Muscle layer of duodenum (tissue), 2 donors: ENCODE results near the gene EVC.

ENCODE experiments used
- H3K27ac ChIP-seq: one replicate; pipeline ENCODE4 v1.7.0; 2013; ENCODE audit warnings: mild to moderate bottlenecking, low read length
- H3K27me3 ChIP-seq: one replicate; pipeline ENCODE4 v1.7.0; 2013; ENCODE audit warnings: low read depth, mild to moderate bottlenecking, control low read depth, low read length
- H3K36me3 ChIP-seq, 2 donors: one replicate each; pipeline ENCODE4 v1.7.0; 2013; ENCODE audit warnings: low read length in 2 of 2, control low read depth in 1 of 2, mild to moderate bottlenecking in 1 of 2; ENCODE audit not compliant: insufficient read depth in 2 of 2, control insufficient read depth in 1 of 2
- H3K4me1 ChIP-seq, 2 donors: one replicate each; pipeline ENCODE4 v1.7.0; 2013; ENCODE audit warnings: low read length in 2 of 2, mild to moderate bottlenecking in 2 of 2, control low read depth in 1 of 2, moderate library complexity in 1 of 2; ENCODE audit not compliant: insufficient read depth in 2 of 2, control insufficient read depth in 1 of 2
- H3K4me3 ChIP-seq, 2 donors: one replicate each; pipeline ENCODE4 v1.7.0; 2013; ENCODE audit warnings: low read length in 2 of 2, low read depth in 1 of 2, mild to moderate bottlenecking in 1 of 2
- H3K9me3 ChIP-seq, 2 donors: one replicate each; pipeline ENCODE4 v1.7.0; 2013; ENCODE audit warnings: low read length in 2 of 2, control low read depth in 1 of 2, mild to moderate bottlenecking in 1 of 2; ENCODE audit not compliant: control insufficient read depth in 1 of 2
- donor health status: healthy.

EVC gene

GRCh38 chr4:5693871-5694270 is 17.1 kb upstream of the EVC start:
- Histone ChIP-seq H3K27ac (no peak overlapping the region), H3K36me3 (peaks cover 17 to 69% of the 10 kb centered on the region in 2 donors), H3K4me1 (no peaks in the 10 kb centered on the region), H3K4me3 (no peak overlapping the region), H3K9me3 (no peaks in the 10 kb centered on the region), H3K27me3 (no peaks in the 10 kb centered on the region)

GRCh38 chr4:5696341-5696740 is 14.7 kb upstream of the EVC start:
- Histone ChIP-seq H3K27me3 (no peaks in the 10 kb centered on the region), H3K36me3 (peaks cover 11 to 47% of the 10 kb centered on the region in 2 donors), H3K27ac (no peak overlapping the region)

GRCh38 chr4:5700459-5700858 is 10.5 kb upstream of the EVC start:
- Histone ChIP-seq H3K27ac (no peak overlapping the region), H3K4me1 (no peaks in the 10 kb centered on the region), H3K4me3 (no peak overlapping the region), H3K36me3 (peaks cover 18 to 27% of the 10 kb centered on the region in 2 donors), H3K9me3 (no peaks in the 10 kb centered on the region), H3K27me3 (no peaks in the 10 kb centered on the region)

More at GRCh38 chr4:5696341-5696740, 14.7 kb upstream of the EVC start:
- Histone ChIP-seq H3K9me3 (no peaks in the 10 kb centered on the region), H3K4me3 (no peak overlapping the region), H3K4me1 (no peaks in the 10 kb centered on the region)

DNA sequence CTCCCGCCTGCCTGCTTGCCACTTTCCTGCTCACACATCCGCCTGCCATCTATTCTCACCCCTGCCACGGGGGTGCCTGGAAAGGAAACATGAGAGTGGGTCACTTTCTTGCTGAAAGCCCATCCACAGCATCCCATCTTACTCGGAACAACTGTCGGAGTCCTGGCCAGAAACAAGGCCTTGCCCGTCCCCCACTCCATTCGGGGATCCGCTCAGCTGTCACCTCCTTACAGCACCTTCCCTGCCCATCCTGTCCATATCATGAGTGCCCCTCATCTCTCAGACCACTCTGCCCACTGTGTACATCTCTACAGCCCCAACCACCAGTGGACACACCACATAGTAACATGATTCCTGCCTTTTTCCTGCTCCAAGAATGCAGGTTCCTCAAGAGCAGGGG is 9.0 kb upstream of the EVC start:
- Histone ChIP-seq H3K9me3 (no peaks in the 10 kb centered on the region), H3K4me1 (peaks cover 0 to 6% of the 10 kb centered on the region in 2 donors), H3K27me3 (no peaks in the 10 kb centered on the region), H3K4me3 (no peak overlapping the region), H3K27ac (no peak overlapping the region), H3K36me3 (peaks cover 10 to 12% of the 10 kb centered on the region in 2 donors)

DNA sequence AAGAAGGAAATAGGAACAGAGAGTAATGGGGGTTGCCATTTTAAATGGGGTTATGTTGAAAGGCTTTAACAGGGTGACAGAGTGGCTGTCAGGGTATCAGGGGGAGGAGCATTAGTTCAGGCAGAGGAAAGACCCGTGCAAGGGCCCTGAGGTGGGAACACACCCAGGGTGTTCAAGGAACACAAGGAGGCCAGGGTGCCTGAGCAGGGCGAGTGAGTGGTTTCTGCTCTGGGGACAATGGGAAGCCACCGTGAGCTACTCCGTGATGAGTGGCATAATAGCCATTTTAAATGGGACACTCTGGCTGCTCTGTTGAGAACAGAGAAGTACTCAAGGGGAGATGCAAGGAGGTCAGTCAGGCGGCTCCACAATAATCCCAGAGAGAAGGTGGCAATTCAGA is 7.2 kb upstream of the EVC start:
- H3K36me3 ChIP-seq = peaks cover 7 to 9% of the 10 kb centered on the region in 2 donors
- H3K27ac ChIP-seq = no peak overlapping the region
- peaks cover 3 to 20% of the 10 kb centered on the region in 2 donors for H3K4me1 ChIP-seq
- H3K9me3 ChIP-seq = no peaks in the 10 kb centered on the region
- H3K27me3 ChIP-seq = no peaks in the 10 kb centered on the region
- no peak overlapping the region for H3K4me3 ChIP-seq

- no peaks in the 10 kb centered on the region for H3K9me3 ChIP-seq
- H3K27me3 ChIP-seq = no peaks in the 10 kb centered on the region
- no peak overlapping the region for H3K27ac ChIP-seq
- H3K4me3 ChIP-seq = no peak overlapping the region
- H3K4me1 ChIP-seq = peaks cover 3 to 23% of the 10 kb centered on the region in 2 donors
- peaks cover 7 to 9% of the 10 kb centered on the region in 2 donors for H3K36me3 ChIP-seq
Observed at GRCh38 chr4:5704276-5704675, 6.7 kb upstream of the EVC start.

DNA sequence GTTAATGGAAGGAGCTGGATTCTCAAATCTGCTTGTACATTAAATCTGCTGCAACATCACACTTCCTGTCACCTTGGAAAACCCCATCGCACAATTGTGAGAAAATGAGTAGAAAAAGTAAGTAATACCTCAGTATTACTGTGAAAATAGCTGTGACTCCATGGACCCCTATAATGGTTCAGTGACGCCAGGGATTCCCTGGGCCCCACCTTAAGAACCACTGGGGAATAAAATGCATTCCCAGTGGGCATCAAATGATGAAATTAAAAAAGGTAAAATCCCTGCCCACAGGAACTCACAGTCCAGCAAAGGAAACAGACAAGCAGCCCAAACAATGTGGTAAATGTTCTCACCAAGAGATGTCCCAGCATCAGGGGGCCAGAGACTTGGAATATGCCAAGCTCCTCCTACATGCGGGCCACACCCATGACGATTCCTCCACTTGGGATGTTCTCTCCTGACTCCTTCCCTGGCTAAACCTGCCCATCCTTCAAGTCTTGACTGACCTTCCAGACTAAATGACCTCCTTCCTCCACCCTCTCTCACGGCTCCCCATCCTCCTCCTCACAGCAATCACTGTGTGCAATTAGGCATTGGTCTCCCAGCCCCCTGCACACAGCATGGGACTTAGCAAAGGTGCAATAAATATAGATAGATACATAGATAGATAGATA is 5.2 kb upstream of the EVC start:
- Histone ChIP-seq H3K27ac (no peak overlapping the region), H3K4me1 (peaks cover 3 to 33% of the 10 kb centered on the region in 2 donors), H3K36me3 (peaks cover 7 to 9% of the 10 kb centered on the region in 2 donors), H3K27me3 (no peaks in the 10 kb centered on the region), H3K9me3 (no peaks in the 10 kb centered on the region), H3K4me3 (no peak overlapping the region)

- no peak overlapping the region for H3K27ac ChIP-seq
- peaks cover 7 to 9% of the 10 kb centered on the region in 2 donors for H3K36me3 ChIP-seq
- peaks cover 3 to 34% of the 10 kb centered on the region in 2 donors for H3K4me1 ChIP-seq
- H3K9me3 ChIP-seq = no peaks in the 10 kb centered on the region
- H3K27me3 ChIP-seq = no peaks in the 10 kb centered on the region
- H3K4me3 ChIP-seq = peak overlapping the region in 1 of 2 donors; percentile 86
Observed at GRCh38 chr4:5706486-5707290, 4.3 kb upstream of the EVC start.

DNA sequence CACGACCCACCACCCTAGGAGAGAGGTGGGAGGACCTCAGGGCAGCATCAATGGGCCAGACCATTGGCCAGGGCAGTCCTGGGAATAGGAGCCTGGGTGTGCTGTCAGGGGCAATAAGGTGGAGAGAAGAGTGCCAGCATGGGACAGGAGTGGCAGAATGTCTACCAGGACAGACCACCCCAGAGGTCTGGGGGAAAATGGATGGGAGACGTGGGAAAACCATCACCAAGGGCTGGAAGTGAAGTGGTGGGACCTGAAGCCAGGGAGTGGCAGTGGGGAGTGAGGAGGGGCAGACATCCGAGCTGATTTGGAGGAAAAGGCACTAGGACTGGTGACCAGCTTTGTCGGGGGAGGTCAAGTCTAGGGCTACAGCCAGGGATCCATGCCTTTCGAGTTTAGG is 3.6 kb upstream of the EVC start:
- Histone ChIP-seq H3K4me3 (peak overlapping the region; percentile 63 to 86), H3K36me3 (peaks cover 7 to 9% of the 10 kb centered on the region in 2 donors), H3K27ac (no peak overlapping the region), H3K9me3 (no peaks in the 10 kb centered on the region), H3K27me3 (no peaks in the 10 kb centered on the region), H3K4me1 (peaks cover 3 to 41% of the 10 kb centered on the region in 2 donors)

GRCh38 chr4:5707778-5708448 is 3.1 kb upstream of the EVC start:
- Histone ChIP-seq H3K4me3 (peak overlapping the region; percentile 63 to 86), H3K4me1 (peaks cover 3 to 46% of the 10 kb centered on the region in 2 donors), H3K36me3 (peaks cover 2 to 9% of the 10 kb centered on the region in 2 donors), H3K27me3 (no peaks in the 10 kb centered on the region), H3K9me3 (no peaks in the 10 kb centered on the region), H3K27ac (no peak overlapping the region)
